ENCODE measurements around the gene TMCO4.
"Not testable (repeated sequence)": the region's sequence is repeated elsewhere in the genome, so short reads cannot be mapped to it uniquely, and the experiment has no call there.

The TMCO4 gene

GRCh38 chr1:19651141-19651737 lies 148.5 kb downstream of the TMCO4 start:
- no peak for DNase-seq

GRCh38 chr1:19650416-19651140 lies 149.1 kb downstream of the TMCO4 start:
- no peak for DNase-seq

GRCh38 chr1:19648689-19649088 lies 151.0 kb downstream of the TMCO4 start:
- DNase-seq: no peak

GRCh38 chr1:19648239-19648638 lies 151.5 kb downstream of the TMCO4 start:
- no peak for DNase-seq

GRCh38 chr1:19647643-19648042 lies 152.1 kb downstream of the TMCO4 start:
- no peak for DNase-seq

- no peak for DNase-seq
These were observed 153.1 kb downstream of the TMCO4 start for GRCh38 chr1:19646377-19647319.

GRCh38 chr1:19645411-19646251 lies 154.1 kb downstream of the TMCO4 start:
- DNase-seq: no peak

- DNase-seq: no peak
These were observed 154.9 kb downstream of the TMCO4 start for GRCh38 chr1:19644681-19645410.

- no peak for DNase-seq
These were observed 155.4 kb downstream of the TMCO4 start for GRCh38 chr1:19644395-19644680.

- no peak for DNase-seq
These were observed 155.9 kb downstream of the TMCO4 start, which contains the start of gene NBL1 for GRCh38 chr1:19643602-19644394. NBL1 (plus strand) TSS chr1:19644311; CDS start chr1:19655031, 10,720 bp downstream.

- DNase-seq: no peak
These were observed 156.6 kb downstream of the TMCO4 start for GRCh38 chr1:19643121-19643520.

- DNase-seq: no peak
These were observed 159.1 kb downstream of the TMCO4 start for GRCh38 chr1:19640363-19641316.

GRCh38 chr1:19639999-19640362 lies 159.7 kb downstream of the TMCO4 start:
- no peak for DNase-seq

GRCh38 chr1:19639228-19639627 lies 160.5 kb downstream of the TMCO4 start:
- DNase-seq: not testable (repeated sequence)

- DNase-seq: no peak
These were observed 162.1 kb downstream of the TMCO4 start for GRCh38 chr1:19637606-19638005.

GRCh38 chr1:19636749-19637148 lies 163.0 kb downstream of the TMCO4 start:
- DNase-seq: not testable (repeated sequence)

GRCh38 chr1:19636065-19636464 lies 163.7 kb downstream of the TMCO4 start:
- DNase-seq: no peak

GRCh38 chr1:19635646-19636045 lies 164.1 kb downstream of the TMCO4 start:
- no peak for DNase-seq

- not testable (repeated sequence) for DNase-seq
These were observed 164.7 kb downstream of the TMCO4 start for GRCh38 chr1:19635064-19635463.

- DNase-seq: no peak
These were observed 166.6 kb downstream of the TMCO4 start for GRCh38 chr1:19633106-19633505.
